Immature natural killer cell (primary cell): Measurements from ENCODE around the gene TMEM44. TPM values are rescaled to one million over a fixed set of nuclear protein-coding genes. Genes with fewer than 3 reads are reported as not detected.
"Not testable (repeated sequence)": the region's sequence is repeated elsewhere in the genome, so short reads cannot be mapped to it uniquely, and the experiment has no call there.

Source experiments
- DNase-seq, 3 donors: peaks; one replicate each; pipeline ENCODE4 v3.0.0; 2022; ENCODE audit warnings: mixed read lengths in 1 of 3
- H3K27ac Mint-ChIP-seq, 6 donors: one replicate each; pipeline ENCODE4 v1.8.0; 2020; ENCODE audit warnings: mixed read lengths in 6 of 6, mild to moderate bottlenecking in 5 of 6, inconsistent platforms in 4 of 6, moderate library complexity in 3 of 6
- H3K27me3 Mint-ChIP-seq, 3 donors: one replicate each; pipeline ENCODE4 v1.8.0; 2020 to 2021; ENCODE audit warnings: low read depth in 3 of 3, mild to moderate bottlenecking in 3 of 3, mixed read lengths in 3 of 3, moderate library complexity in 3 of 3, inconsistent platforms in 1 of 3
- H3K36me3 Mint-ChIP-seq, 3 donors: one replicate each; pipeline ENCODE4 v1.8.0; 2020; ENCODE audit warnings: mixed read lengths in 3 of 3, inconsistent platforms in 2 of 3, mild to moderate bottlenecking in 2 of 3
- H3K4me1 Mint-ChIP-seq, 2 donors: one replicate each; pipeline ENCODE4 v1.8.0; 2020; ENCODE audit warnings: inconsistent platforms in 2 of 2, mild to moderate bottlenecking in 2 of 2, mixed read lengths in 2 of 2, moderate library complexity in 1 of 2
- H3K4me3 Mint-ChIP-seq, 5 donors: one replicate each; pipeline ENCODE4 v1.8.0; 2020; ENCODE audit warnings: mild to moderate bottlenecking in 5 of 5, mixed read lengths in 5 of 5, inconsistent platforms in 3 of 5, moderate library complexity in 3 of 5
- H3K9me3 Mint-ChIP-seq, 6 donors: one replicate each; pipeline ENCODE4 v1.8.0; 2020; ENCODE audit warnings: mild to moderate bottlenecking in 6 of 6, mixed read lengths in 6 of 6, inconsistent platforms in 4 of 6, moderate library complexity in 3 of 6
- polyA plus RNA-seq, 3 donors: library from polyadenylated mRNA; unstranded; fragments of 300-500 nt; fragmentation: Illumina TruSeq; gene quantifications; one replicate each; pipeline ENCODE4 v1.2.3, GENCODE V29; 2021

TMEM44 gene
- polyA plus RNA-seq, 3 donors from 2014 or later, result 1.4 TPM; not detected in 1

- Mint-ChIP-seq H3K4me3 (peak overlapping the region; percentile 76 to 87 (median 80)), H3K36me3 (peaks cover 0 to 2% (median 0%) of the 10 kb centered on the region in 3 donors), H3K9me3 (no peaks in the 10 kb centered on the region), H3K27ac (peak overlapping the region in 1 of 6 donors; percentile 31), H3K27me3 (peaks cover 0 to 5% (median 2%) of the 10 kb centered on the region in 3 donors), H3K4me1 (peaks cover 8 to 20% of the 10 kb centered on the region in 2 donors)
- DNase-seq, result peak in 1 of 3 donors; percentile 9
Measured at GRCh38 chr3:194632809-194633348, 340 bp downstream of the TMEM44 start.

DNA sequence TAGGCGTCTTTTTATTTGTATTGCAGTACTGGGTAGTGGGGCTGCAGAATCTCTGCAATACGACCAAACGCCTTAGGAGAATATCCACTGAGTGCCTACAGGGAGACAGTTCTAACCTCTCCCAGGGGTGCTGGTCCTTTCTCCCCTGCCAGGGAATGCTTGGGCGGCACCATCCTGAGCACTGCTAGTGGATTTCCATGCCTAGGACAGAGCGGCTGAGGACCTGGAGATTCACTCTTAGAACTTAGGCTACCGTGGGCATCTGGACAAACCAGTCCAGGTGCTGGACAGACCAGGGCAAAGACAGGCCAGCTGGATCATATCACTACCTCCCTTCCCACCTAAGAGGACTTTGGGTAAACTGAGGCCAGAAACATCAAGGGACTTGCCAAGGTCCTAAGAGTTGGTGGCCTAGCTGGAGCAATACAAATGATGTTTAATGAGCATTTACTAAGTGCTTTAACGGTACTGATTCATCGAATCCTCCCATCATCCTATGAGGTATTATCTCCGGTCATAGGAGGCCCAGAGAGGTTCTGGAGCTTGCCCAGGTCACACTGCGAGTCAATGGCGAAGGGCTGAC lies 902 bp downstream of the TMEM44 start:
- no peaks in the 10 kb centered on the region for H3K9me3 Mint-ChIP-seq
- DNase-seq, result no peak
- peaks cover 0 to 5% (median 2%) of the 10 kb centered on the region in 3 donors for H3K27me3 Mint-ChIP-seq
- peak overlapping the region; percentile 76 to 87 (median 80) for H3K4me3 Mint-ChIP-seq
- no peak overlapping the region for H3K27ac Mint-ChIP-seq
- peaks cover 0 to 3% (median 0%) of the 10 kb centered on the region in 3 donors for H3K36me3 Mint-ChIP-seq
- peaks cover 8 to 20% of the 10 kb centered on the region in 2 donors for H3K4me1 Mint-ChIP-seq

- peaks cover 0 to 3% (median 0%) of the 10 kb centered on the region in 3 donors for H3K36me3 Mint-ChIP-seq
- H3K27ac Mint-ChIP-seq, result peak overlapping the region in 1 of 6 donors; percentile 45
- no peak for DNase-seq
- no peaks in the 10 kb centered on the region for H3K9me3 Mint-ChIP-seq
- H3K27me3 Mint-ChIP-seq, result peaks cover 0 to 3% (median 2%) of the 10 kb centered on the region in 3 donors
- peak overlapping the region in 3 of 5 donors; percentile 76 to 80 (median 80) for H3K4me3 Mint-ChIP-seq
- H3K4me1 Mint-ChIP-seq, result peaks cover 8 to 20% of the 10 kb centered on the region in 2 donors
Measured at GRCh38 chr3:194631696-194632095, 1.5 kb downstream of the TMEM44 start.

- peaks cover 8 to 20% of the 10 kb centered on the region in 2 donors for H3K4me1 Mint-ChIP-seq
- not testable (repeated sequence) for H3K27me3 Mint-ChIP-seq, H3K36me3 Mint-ChIP-seq, H3K9me3 Mint-ChIP-seq, H3K27ac Mint-ChIP-seq, DNase-seq, H3K4me3 Mint-ChIP-seq
Measured at GRCh38 chr3:194630681-194631080, 2.5 kb downstream of the TMEM44 start.

DNA sequence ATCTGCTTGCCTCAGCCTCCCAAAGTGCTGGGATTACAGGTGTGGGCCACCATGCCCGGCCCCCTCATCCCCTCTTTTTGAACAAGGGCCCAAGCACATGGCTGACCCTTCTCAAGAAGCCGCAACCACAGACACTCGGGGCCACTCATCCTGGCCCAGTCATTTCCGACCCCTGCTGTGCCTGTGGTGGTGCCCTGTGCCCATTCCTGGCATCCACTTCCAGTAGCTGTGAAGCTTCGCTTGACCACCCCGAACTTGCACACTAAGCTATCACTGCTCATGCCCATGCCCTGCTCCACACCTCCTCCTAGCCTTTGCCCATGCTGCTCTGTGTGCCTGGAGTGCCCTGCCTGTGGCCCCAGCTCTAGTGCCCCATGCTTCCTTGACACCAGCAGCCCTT lies 8.3 kb downstream of the TMEM44 start:
- H3K27me3 Mint-ChIP-seq, result peaks cover 0 to 2% (median 0%) of the 10 kb centered on the region in 3 donors
- H3K9me3 Mint-ChIP-seq, result no peaks in the 10 kb centered on the region
- no peaks in the 10 kb centered on the region for H3K4me1 Mint-ChIP-seq
- peaks cover 0 to 3% (median 0%) of the 10 kb centered on the region in 3 donors for H3K36me3 Mint-ChIP-seq
- no peak for DNase-seq
- H3K4me3 Mint-ChIP-seq, result no peak overlapping the region
- H3K27ac Mint-ChIP-seq, result no peak overlapping the region

- H3K27ac Mint-ChIP-seq, result no peak overlapping the region
Measured at GRCh38 chr3:194623449-194624290, 9.5 kb downstream of the TMEM44 start.

GRCh38 chr3:194622621-194623340 lies 10.4 kb downstream of the TMEM44 start:
- H3K4me1 Mint-ChIP-seq, result no peaks in the 10 kb centered on the region
- peaks cover 0 to 2% (median 0%) of the 10 kb centered on the region in 3 donors for H3K27me3 Mint-ChIP-seq
- no peaks in the 10 kb centered on the region for H3K9me3 Mint-ChIP-seq
- no peak overlapping the region for H3K4me3 Mint-ChIP-seq
- no peak overlapping the region for H3K27ac Mint-ChIP-seq
- DNase-seq, result no peak
- H3K36me3 Mint-ChIP-seq, result no peaks in the 10 kb centered on the region

More at GRCh38 chr3:194623449-194624290, 9.5 kb downstream of the TMEM44 start:
- Mint-ChIP-seq H3K4me3 (no peak overlapping the region), H3K9me3 (no peaks in the 10 kb centered on the region), H3K27me3 (peaks cover 0 to 2% (median 0%) of the 10 kb centered on the region in 3 donors), H3K4me1 (no peaks in the 10 kb centered on the region), H3K36me3 (peaks cover 0 to 3% (median 0%) of the 10 kb centered on the region in 3 donors)
- DNase-seq, result no peak

DNA sequence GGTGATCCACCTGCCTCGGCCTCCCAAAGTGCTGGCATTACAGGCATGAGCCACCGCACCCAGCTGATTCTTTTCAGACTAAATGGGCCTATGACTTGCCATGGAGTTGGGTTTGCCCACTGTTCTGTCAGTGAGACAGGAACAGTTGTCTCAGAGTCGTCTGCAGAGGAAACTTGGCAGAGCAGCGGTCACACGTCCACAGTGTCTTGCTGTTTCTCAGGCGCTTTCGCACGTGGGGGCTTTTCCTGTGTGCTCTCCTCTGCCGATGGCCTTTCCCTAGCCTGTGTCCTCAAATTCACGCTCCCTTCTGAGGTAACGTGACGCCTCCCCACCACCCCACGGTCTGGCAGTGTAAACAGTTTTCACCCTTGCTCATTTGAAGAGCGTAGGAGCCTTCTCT lies 11.3 kb downstream of the TMEM44 start:
- H3K4me1 Mint-ChIP-seq, result no peaks in the 10 kb centered on the region
- no peak for DNase-seq
- no peak overlapping the region for H3K27ac Mint-ChIP-seq
- no peaks in the 10 kb centered on the region for H3K36me3 Mint-ChIP-seq
- peaks cover 0 to 2% (median 0%) of the 10 kb centered on the region in 3 donors for H3K27me3 Mint-ChIP-seq
- H3K9me3 Mint-ChIP-seq, result no peaks in the 10 kb centered on the region
- H3K4me3 Mint-ChIP-seq, result no peak overlapping the region

GRCh38 chr3:194620196-194620595 lies 13.0 kb downstream of the TMEM44 start:
- no peaks in the 10 kb centered on the region for H3K9me3 Mint-ChIP-seq
- no peak for DNase-seq
- H3K4me3 Mint-ChIP-seq, result no peak overlapping the region
- H3K36me3 Mint-ChIP-seq, result no peaks in the 10 kb centered on the region
- H3K27ac Mint-ChIP-seq, result peak overlapping the region in 1 of 6 donors; percentile 42
- H3K4me1 Mint-ChIP-seq, result no peaks in the 10 kb centered on the region
- peaks cover 0 to 2% (median 2%) of the 10 kb centered on the region in 3 donors for H3K27me3 Mint-ChIP-seq

DNA sequence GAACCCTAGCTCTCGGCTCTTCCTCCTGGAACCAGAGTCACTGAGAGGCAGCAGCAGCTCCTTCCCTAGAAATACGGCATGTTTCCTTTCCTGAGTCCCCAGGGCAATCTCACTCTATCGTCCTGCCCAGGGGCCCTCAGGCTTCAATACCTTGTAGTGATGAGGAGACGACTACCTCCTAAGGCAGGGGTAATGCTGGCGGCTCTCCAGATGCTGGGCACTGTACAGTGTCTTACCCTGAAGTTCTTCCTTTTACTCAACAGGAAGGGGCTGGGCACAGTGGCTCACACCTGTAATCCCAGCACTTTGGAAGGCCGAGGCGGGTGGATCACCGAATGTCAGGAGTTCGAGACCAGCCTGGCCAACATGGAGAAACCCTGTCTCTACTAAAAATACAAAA lies 13.5 kb downstream of the TMEM44 start:
- Mint-ChIP-seq H3K4me3 (no peak overlapping the region), H3K27ac (no peak overlapping the region), H3K4me1 (no peaks in the 10 kb centered on the region), H3K9me3 (no peaks in the 10 kb centered on the region), H3K36me3 (no peaks in the 10 kb centered on the region), H3K27me3 (peaks cover 0 to 2% (median 2%) of the 10 kb centered on the region in 3 donors)
- DNase-seq, result no peak

DNA sequence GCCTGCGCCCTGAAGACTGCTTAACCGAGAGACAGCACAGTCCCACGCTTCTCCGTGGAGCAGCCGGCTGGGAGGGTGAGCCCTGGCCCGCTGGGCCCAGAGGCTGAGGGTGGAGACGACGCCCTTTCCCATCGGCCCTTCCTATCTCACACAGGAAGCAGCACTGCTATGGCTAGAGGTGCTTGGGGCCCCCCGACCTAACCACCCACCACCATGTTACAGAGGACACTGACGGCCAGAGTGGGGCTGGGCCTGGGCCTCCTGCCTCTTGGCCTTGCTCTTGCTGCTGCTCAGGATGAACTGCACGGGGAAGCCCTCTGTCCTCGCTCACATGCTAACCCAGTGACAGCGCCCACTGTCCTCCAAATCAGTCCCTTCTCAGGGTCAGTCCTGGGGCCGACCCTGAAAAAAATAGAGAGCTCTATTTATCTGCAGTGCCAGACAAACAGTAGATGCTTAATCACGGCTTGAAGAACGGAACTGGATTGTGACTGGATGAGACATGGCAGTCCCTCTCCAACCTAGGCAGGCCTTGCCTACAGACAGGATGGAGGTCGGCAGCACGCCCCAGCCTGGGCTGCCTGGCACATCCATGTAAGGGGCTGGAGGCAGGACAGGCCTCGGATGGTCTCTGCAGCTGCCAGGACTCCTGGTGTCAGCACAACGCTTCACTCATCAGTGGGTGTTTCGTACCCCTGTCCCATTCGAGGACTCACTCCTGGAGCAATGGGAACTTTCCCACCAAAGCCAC lies 14.2 kb downstream of the TMEM44 start:
- Mint-ChIP-seq H3K9me3 (no peaks in the 10 kb centered on the region), H3K27ac (no peak overlapping the region), H3K4me1 (no peaks in the 10 kb centered on the region), H3K4me3 (no peak overlapping the region), H3K27me3 (peaks cover 0 to 2% (median 2%) of the 10 kb centered on the region in 3 donors), H3K36me3 (no peaks in the 10 kb centered on the region)
- no peak for DNase-seq

DNA sequence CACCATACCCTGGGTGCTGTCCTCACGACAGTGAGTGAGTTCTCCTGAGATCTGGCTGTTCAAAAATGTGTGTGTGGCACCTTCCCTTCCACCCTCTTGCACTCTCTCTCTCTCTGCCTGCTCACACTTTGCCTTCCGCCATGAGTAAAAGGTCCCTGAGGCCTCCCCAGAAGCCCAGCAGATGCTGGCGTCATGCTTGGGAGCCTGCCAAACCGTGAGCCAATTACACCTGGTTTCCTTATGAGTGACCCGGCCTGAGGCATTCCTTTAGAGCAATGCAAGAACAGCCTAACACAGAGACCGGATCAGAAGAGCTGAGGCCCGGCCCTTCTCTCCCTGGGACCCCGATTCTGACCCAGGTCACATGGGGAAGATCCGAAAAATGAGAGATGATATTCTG lies 15.4 kb downstream of the TMEM44 start:
- H3K36me3 Mint-ChIP-seq, result no peaks in the 10 kb centered on the region
- H3K27ac Mint-ChIP-seq, result no peak overlapping the region

GRCh38 chr3:194617143-194617671 lies 16.0 kb downstream of the TMEM44 start:
- no peaks in the 10 kb centered on the region for H3K36me3 Mint-ChIP-seq
- H3K27me3 Mint-ChIP-seq, result peaks cover 0 to 2% (median 1%) of the 10 kb centered on the region in 3 donors

More for the DNA sequence above, 15.4 kb downstream of the TMEM44 start:
- H3K4me3 Mint-ChIP-seq, result no peak overlapping the region
- DNase-seq, result no peak
- H3K4me1 Mint-ChIP-seq, result no peaks in the 10 kb centered on the region
- H3K27me3 Mint-ChIP-seq, result peaks cover 0 to 2% (median 2%) of the 10 kb centered on the region in 3 donors
- H3K9me3 Mint-ChIP-seq, result no peaks in the 10 kb centered on the region

More at GRCh38 chr3:194617143-194617671, 16.0 kb downstream of the TMEM44 start:
- Mint-ChIP-seq H3K4me1 (no peaks in the 10 kb centered on the region), H3K27ac (no peak overlapping the region), H3K4me3 (no peak overlapping the region), H3K9me3 (no peaks in the 10 kb centered on the region)
- DNase-seq, result no peak
